CD8-positive, alpha-beta memory T cell (primary cell): ENCODE data around the gene KCTD7. TPM values are rescaled to one million over a fixed set of nuclear protein-coding genes. Genes with fewer than 3 reads are reported as not detected.
"Not testable (repeated sequence)": the region's sequence is repeated elsewhere in the genome, so short reads cannot be mapped to it uniquely, and the experiment has no call there.

ENCODE experiments used
- CTCF ChIA-PET: fragments of 350-600 bp; sonication (Branson Sonifier 250); formaldehyde crosslinking; loops from one replicate; lab custom pipeline; 2021; ENCODE audit warnings: antibody characterized with exemption; lab: Charles Lee
- POLR2A ChIA-PET: fragments of 350-600 bp; sonication (Branson Sonifier 250); formaldehyde crosslinking; loops from one replicate; lab custom pipeline; 2021; ENCODE audit warnings: antibody characterized with exemption; lab: Charles Lee
- DNase-seq, 5 donors: peaks; one replicate each; pipeline versions ENCODE4 v3.0.0 to v3.0.0-alpha.2; 2020 to 2022; ENCODE audit warnings: mixed read lengths in 1 of 5
- H3K27ac ChIP-seq: one replicate; pipeline ENCODE4 v1.7.0; 2013; ENCODE audit warnings: low read depth, mild to moderate bottlenecking, low read length, moderate library complexity
- H3K27me3 ChIP-seq: 2 replicates; pipeline ENCODE4 v1.7.0; 2013; ENCODE audit warnings: low read length, mild to moderate bottlenecking; ENCODE audit not compliant: insufficient read depth, poor library complexity, severe bottlenecking
- H3K36me3 ChIP-seq: 2 replicates; pipeline ENCODE4 v1.7.0; 2013; ENCODE audit warnings: mild to moderate bottlenecking, low read length, moderate library complexity; ENCODE audit not compliant: insufficient read depth
- H3K4me1 ChIP-seq: 2 replicates; pipeline ENCODE4 v1.7.0; 2013; ENCODE audit warnings: mild to moderate bottlenecking, low read length, moderate library complexity; ENCODE audit not compliant: insufficient read depth
- H3K4me3 ChIP-seq: 2 replicates; pipeline ENCODE4 v1.7.0; 2013; ENCODE audit warnings: mild to moderate bottlenecking, low read length
- H3K9me3 ChIP-seq: 2 replicates; pipeline ENCODE4 v1.7.0; 2013; ENCODE audit warnings: mild to moderate bottlenecking, low read length
- H3K27ac Mint-ChIP-seq, 8 donors: one replicate each; pipeline ENCODE4 v1.8.0; 2020 to 2021; ENCODE audit warnings: mixed read lengths in 8 of 8, mild to moderate bottlenecking in 6 of 8, inconsistent platforms in 3 of 8, moderate library complexity in 3 of 8
- H3K27me3 Mint-ChIP-seq, 2 donors: one replicate each; pipeline ENCODE4 v1.8.0; 2020 to 2021; ENCODE audit warnings: mixed read lengths in 2 of 2, mild to moderate bottlenecking in 1 of 2, moderate library complexity in 1 of 2
- H3K36me3 Mint-ChIP-seq, 3 donors: one replicate each; pipeline ENCODE4 v1.8.0; 2020 to 2021; ENCODE audit warnings: mixed read lengths in 3 of 3, inconsistent platforms in 1 of 3, mild to moderate bottlenecking in 1 of 3
- H3K4me1 Mint-ChIP-seq, 3 donors: one replicate each; pipeline ENCODE4 v1.8.0; 2020 to 2021; ENCODE audit warnings: mixed read lengths in 3 of 3, inconsistent platforms in 1 of 3, mild to moderate bottlenecking in 1 of 3
- H3K4me3 Mint-ChIP-seq, 7 donors: one replicate each; pipeline ENCODE4 v1.8.0; 2020 to 2021; ENCODE audit warnings: mixed read lengths in 7 of 7, mild to moderate bottlenecking in 6 of 7, moderate library complexity in 4 of 7, inconsistent platforms in 2 of 7
- H3K9me3 Mint-ChIP-seq, 5 donors: one replicate each; pipeline ENCODE4 v1.8.0; 2020 to 2022; ENCODE audit warnings: mixed read lengths in 5 of 5, mild to moderate bottlenecking in 3 of 5, moderate library complexity in 2 of 5, inconsistent platforms in 1 of 5
- polyA plus RNA-seq: library from polyadenylated mRNA; unstranded; fragments of 300-500 nt; fragmentation: Illumina TruSeq; gene quantifications from one replicate; pipeline ENCODE4 v1.2.3, GENCODE V29; 2021
- total RNA-seq, 2 experiments: library from RNA; stranded (reverse); gene quantifications; one replicate each; pipeline ENCODE4 v1.2.3, GENCODE V29; 2021

KCTD7 gene
- total and polyA plus RNA-seq, 3 experiments from 2014 or later, result 11.6 to 17.1 (median 12.5) TPM

DNA sequence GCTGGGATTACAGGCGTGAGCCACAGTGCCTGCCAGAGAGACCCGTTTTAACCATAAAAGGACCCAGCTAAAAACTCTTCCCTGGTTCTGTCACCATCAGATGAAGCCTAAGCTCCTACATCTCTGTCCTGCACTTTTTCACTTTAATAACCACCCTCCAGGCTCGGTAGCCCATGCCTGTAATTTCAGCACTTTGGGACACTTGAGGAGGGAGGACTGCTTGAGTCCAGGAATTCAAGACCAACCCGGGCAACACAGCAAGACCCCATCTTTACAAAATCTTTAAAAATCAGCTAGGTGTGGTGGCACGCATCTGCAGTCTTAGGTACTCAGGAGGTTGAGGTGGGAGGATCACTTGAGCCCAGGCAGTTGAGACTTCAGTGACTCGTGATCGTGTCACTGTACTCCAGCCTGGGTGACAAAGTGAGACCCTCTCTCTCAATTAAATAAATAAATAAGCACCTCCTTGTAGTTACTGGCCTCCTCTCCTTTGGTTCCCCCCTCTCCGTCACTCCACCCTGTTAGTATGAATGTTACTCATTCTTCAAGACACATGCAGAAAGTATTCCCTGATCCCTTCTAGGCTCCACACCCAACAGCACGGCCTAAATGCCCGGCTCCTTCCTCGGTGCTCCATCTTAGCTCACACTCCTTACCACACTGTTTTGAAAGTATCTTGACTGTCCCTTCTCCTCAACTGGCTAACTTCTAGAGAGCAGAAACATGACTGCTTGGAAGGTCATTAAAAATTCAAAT is 38.2 kb upstream of the KCTD7 start:
- POLR2A ChIA-PET, result interaction anchor here (0.6 kb wide), 1 partner anchor 99 kb away, joined by 6 read pairs; no protein-coding TSS in a partner anchor
- CTCF ChIA-PET, result not testable (repeated sequence)
- peak overlapping the region; percentile 69 to 99 (median 84) for H3K27ac Mint-ChIP-seq

DNA sequence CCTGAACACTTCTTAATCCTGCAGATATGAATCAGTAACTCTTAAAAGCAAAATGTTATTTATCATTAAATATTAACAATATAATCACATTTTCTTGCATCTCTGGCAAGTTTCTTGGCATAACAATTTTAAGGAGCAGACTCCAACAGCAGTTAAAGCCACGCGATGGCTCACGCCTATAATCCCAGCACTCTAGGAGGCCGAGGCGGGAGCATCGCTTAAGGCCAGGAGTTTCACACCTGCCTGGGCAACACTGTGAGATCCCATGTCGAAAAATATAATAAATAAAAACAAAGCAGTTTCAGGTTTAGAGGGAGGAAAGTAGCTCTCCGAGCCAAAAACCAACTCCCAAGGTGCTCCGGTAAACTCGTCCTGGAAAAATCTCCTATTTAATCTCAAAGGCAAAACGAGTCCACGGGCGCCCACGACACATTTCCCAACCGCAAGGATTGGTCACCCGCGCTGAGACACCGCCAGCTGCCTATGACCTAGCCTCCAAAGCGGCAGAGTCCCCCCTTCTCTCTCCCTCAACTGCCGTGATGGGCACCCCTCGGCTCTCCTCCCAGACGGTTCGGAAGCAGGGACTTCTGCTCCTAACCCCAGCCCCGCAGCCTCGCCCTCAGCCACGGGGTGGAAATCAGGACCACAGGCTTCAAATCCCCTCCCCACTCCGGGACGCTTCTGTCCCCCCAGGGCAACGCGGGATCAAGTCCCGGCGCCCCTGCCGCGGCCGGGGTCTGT is 37.5 kb upstream of the KCTD7 start:
- H3K36me3 ChIP-seq, H3K9me3 Mint-ChIP-seq, CTCF ChIA-PET, H3K9me3 ChIP-seq, H3K27me3 Mint-ChIP-seq, H3K27me3 ChIP-seq: not testable (repeated sequence)
- Histone ChIP-seq H3K4me3 (peak overlapping the region; percentile 66), H3K27ac (peak overlapping the region; percentile 86), H3K4me1 (peaks cover 18% of the 10 kb centered on the region)
- Mint-ChIP-seq H3K4me3 (peak overlapping the region; percentile 95 to 100 (median 97)), H3K4me1 (peaks cover 51 to 70% (median 59%) of the 10 kb centered on the region in 3 donors), H3K27ac (peak overlapping the region; percentile 82 to 99 (median 96)), H3K36me3 (peaks cover 0 to 11% (median 0%) of the 10 kb centered on the region in 3 donors)
- POLR2A ChIA-PET, result interaction anchor here (1.0 kb wide), 1 partner anchor 63 kb away, joined by 4 read pairs; no protein-coding TSS in a partner anchor
- peak in 4 of 5 donors; percentile 2 to 49 (median 14) for DNase-seq

More for the DNA sequence above, 38.2 kb upstream of the KCTD7 start:
- DNase-seq, H3K9me3 Mint-ChIP-seq, H3K36me3 ChIP-seq, H3K27ac ChIP-seq, H3K27me3 Mint-ChIP-seq, H3K4me3 ChIP-seq, H3K9me3 ChIP-seq, H3K27me3 ChIP-seq: not testable (repeated sequence)
- H3K4me1 ChIP-seq, result peaks cover 18% of the 10 kb centered on the region
- Mint-ChIP-seq H3K36me3 (peaks cover 0 to 11% (median 0%) of the 10 kb centered on the region in 3 donors), H3K4me3 (peak overlapping the region; percentile 95 to 100 (median 97)), H3K4me1 (peaks cover 55 to 77% (median 67%) of the 10 kb centered on the region in 3 donors)

DNA sequence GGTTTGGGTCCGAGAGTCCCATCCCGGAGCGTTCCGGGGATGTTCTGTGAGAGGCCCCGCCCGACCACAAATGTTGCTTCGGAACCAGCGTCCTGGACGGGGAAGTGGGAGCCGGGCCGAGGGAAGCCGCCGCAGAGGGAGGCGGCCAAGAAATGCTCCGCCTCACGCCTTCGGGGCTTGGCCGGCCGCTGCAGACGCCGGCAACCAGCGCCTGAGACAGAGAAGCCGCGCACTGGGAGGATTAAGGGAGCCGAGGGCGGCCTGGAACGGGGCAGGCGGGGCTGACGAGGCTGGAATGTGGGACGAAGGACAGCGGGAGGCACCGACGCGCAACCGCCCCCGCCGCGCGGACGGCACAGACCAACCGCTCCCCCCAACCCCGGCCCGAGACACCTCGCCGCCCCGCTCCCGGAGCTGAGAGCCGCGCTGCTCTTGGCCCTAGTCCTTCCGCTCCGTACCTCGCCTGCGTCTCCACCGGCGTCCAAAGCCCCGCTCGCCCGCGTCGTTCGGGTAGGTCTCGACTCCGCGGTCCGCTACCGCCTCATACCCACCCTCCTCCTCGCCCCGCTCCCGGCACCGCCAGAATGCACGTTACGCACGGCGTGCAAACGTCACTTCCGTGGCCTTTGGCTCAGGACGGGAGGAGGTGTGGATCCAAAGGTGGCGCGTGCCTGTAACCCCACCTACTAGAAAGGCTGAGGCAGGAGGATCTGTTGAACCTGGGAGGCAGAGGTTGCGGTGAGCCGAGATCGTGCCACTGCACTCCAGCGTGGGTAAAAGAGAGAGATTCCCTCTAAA is 36.7 kb upstream of the KCTD7 start:
- CTCF ChIA-PET, result interaction anchor here (0.9 kb wide), 1 partner anchor 15 kb away, joined by 3 read pairs; no protein-coding TSS in a partner anchor
- H3K9me3 Mint-ChIP-seq, result no peaks in the 10 kb centered on the region

DNA sequence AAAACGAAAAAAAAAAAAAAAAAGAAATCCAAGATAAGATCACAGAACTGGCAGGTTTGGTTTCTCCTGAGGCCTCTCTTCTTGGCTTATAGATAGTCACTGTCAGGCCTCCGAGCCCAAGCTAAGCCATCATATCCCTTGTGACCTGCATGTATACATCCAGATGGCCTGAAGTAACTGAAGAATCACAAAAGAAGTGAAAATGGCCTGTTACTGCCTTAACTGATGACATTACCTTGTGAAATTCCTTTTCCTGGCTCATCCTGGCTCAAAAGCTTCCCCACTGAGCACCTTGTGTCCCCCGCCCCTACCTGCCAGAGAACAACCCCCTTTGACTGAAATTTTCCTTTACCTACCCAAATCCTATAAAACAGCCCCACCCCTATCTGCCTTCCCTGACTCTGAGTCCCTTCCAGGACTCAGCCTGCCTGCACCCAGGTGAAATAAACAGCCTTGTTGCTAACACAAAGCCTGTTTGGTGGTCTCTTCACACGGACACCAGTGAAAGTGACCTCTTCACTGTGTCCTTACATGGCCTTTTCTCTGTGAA is 36.0 kb upstream of the KCTD7 start:
- not testable (repeated sequence) for H3K27me3 Mint-ChIP-seq

More for the DNA sequence above, 36.7 kb upstream of the KCTD7 start:
- H3K9me3 ChIP-seq, result no peaks in the 10 kb centered on the region
- peak overlapping the region; percentile 66 for H3K4me3 ChIP-seq
- no peaks in the 10 kb centered on the region for H3K36me3 ChIP-seq
- Mint-ChIP-seq H3K27ac (peak overlapping the region; percentile 82 to 99 (median 98)), H3K36me3 (peaks cover 0 to 8% (median 0%) of the 10 kb centered on the region in 3 donors), H3K27me3 (no peaks in the 10 kb centered on the region), H3K4me3 (peak overlapping the region; percentile 95 to 100 (median 97)), H3K4me1 (peaks cover 46 to 62% (median 53%) of the 10 kb centered on the region in 3 donors)
- peak overlapping the region; percentile 86 for H3K27ac ChIP-seq
- POLR2A ChIA-PET, result interaction anchor here (0.5 to 1.0 kb wide), 4 partner anchors 12 to 478 kb away, joined by 3 to 7 read pairs (median 4); no protein-coding TSS in a partner anchor
- DNase-seq, result peak; percentile 79 to 92 (median 85)
- H3K27me3 ChIP-seq, result no peaks in the 10 kb centered on the region
- H3K4me1 ChIP-seq, result peaks cover 18% of the 10 kb centered on the region

DNA sequence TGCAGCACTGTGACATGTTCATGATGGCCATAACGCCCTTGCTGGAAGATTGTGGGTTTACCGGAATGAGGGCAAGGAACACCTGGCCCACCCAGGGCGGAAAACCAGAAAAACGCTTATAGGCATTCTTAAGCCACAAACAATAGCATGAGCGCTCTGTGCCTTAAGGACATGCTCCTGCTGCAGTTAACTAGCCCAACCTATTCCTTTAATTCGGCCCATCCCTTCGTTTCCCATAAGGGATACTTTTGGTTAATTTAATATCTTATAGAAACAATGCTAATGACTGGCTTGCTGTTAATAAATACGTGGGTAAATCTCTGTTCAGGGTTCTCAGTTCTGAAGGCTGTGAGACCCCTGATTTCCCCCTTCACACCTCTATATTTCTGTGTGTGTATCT is 34.6 kb upstream of the KCTD7 start:
- POLR2A ChIA-PET, result interaction anchor here (1.1 kb wide), 1 partner anchor 327 kb away, joined by 3 read pairs; the partner anchor contains the start of gene TMEM248
- peak overlapping the region in 7 of 8 donors; percentile 24 to 83 (median 73) for H3K27ac Mint-ChIP-seq

More for the DNA sequence above, 36.0 kb upstream of the KCTD7 start:
- H3K4me1 ChIP-seq, result peaks cover 18% of the 10 kb centered on the region
- H3K9me3 ChIP-seq, H3K36me3 Mint-ChIP-seq, DNase-seq, H3K27me3 ChIP-seq, H3K9me3 Mint-ChIP-seq, H3K36me3 ChIP-seq: not testable (repeated sequence)
- POLR2A ChIA-PET, result interaction anchor here (0.6 to 1.0 kb wide), 3 partner anchors 13 to 61 kb away, joined by 3 to 7 read pairs (median 4); no protein-coding TSS in a partner anchor
- peak overlapping the region; percentile 66 for H3K4me3 ChIP-seq
- Mint-ChIP-seq H3K27ac (peak overlapping the region; percentile 82 to 99 (median 98)), H3K4me1 (peaks cover 42 to 55% (median 46%) of the 10 kb centered on the region in 3 donors), H3K4me3 (peak overlapping the region; percentile 95 to 100 (median 97))
- CTCF ChIA-PET, result interaction anchor here (0.9 to 1.3 kb wide), 2 partner anchors 13 to 14 kb away, joined by 3 to 4 read pairs; no protein-coding TSS in a partner anchor
- H3K27ac ChIP-seq, result peak overlapping the region; percentile 86

DNA sequence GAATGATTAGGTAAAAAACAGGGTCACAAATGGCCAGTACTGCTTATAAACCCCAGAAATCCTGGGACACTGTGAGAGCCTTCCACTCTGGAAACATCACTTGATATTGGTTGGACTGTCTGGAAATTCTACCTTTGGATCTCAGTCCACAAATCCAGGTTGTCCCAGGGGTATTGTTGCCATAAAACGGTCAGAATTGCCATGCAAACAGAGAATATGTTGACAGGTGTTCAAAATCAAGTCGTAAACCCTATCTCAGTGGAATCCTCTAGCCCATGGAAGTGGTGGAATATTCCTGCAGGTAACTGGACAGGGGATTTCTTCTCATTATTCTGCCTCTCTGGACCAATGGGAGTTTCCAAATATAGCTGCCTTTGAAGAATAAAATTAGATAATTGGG is 31.2 kb upstream of the KCTD7 start:
- Mint-ChIP-seq H3K9me3 (no peaks in the 10 kb centered on the region), H3K27me3 (no peaks in the 10 kb centered on the region), H3K27ac (no peak overlapping the region), H3K4me3 (peak overlapping the region in 1 of 7 donors; percentile 20), H3K4me1 (peaks cover 9 to 15% (median 13%) of the 10 kb centered on the region in 3 donors), H3K36me3 (no peaks in the 10 kb centered on the region)
- CTCF ChIA-PET, result no interaction called here
- Histone ChIP-seq H3K36me3 (no peaks in the 10 kb centered on the region), H3K9me3 (no peaks in the 10 kb centered on the region), H3K27me3 (no peaks in the 10 kb centered on the region), H3K4me3 (no peak overlapping the region), H3K4me1 (peaks cover 10% of the 10 kb centered on the region), H3K27ac (no peak overlapping the region)
- DNase-seq, result no peak
- POLR2A ChIA-PET, result no interaction called here

More for the DNA sequence above, 34.6 kb upstream of the KCTD7 start:
- H3K27me3 ChIP-seq, H3K36me3 Mint-ChIP-seq, H3K9me3 Mint-ChIP-seq, H3K27me3 Mint-ChIP-seq, H3K36me3 ChIP-seq, H3K4me3 ChIP-seq, H3K27ac ChIP-seq, H3K9me3 ChIP-seq, CTCF ChIA-PET, DNase-seq: not testable (repeated sequence)
- Mint-ChIP-seq H3K4me3 (peak overlapping the region in 3 of 7 donors; percentile 19 to 57 (median 52)), H3K4me1 (peaks cover 36 to 42% (median 38%) of the 10 kb centered on the region in 3 donors)
- peaks cover 18% of the 10 kb centered on the region for H3K4me1 ChIP-seq

DNA sequence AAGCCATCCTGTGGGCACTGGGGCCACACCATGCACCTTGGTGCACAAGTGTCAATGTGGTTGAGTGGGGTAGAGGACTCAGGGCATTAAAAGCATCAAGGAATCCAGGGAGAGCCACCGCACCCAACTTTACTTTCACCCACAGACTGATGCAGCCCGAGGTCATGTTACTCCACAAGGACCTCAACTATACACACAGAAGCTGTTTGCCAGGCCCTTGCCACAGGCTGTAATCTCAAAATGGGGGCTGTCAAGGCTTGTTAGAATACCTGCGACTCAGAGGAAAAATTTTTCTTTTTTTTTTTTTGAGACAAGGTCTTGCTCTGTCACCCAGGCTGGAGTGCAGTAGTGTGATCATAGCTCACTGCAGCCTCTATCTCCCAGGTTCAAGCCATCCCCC is 26.5 kb upstream of the KCTD7 start:
- Mint-ChIP-seq H3K27ac (no peak overlapping the region), H3K4me1 (no peaks in the 10 kb centered on the region), H3K36me3 (no peaks in the 10 kb centered on the region), H3K4me3 (no peak overlapping the region), H3K27me3 (no peaks in the 10 kb centered on the region), H3K9me3 (no peaks in the 10 kb centered on the region)
- no peak for DNase-seq
- Histone ChIP-seq H3K9me3 (no peaks in the 10 kb centered on the region), H3K27ac (no peak overlapping the region), H3K4me3 (no peak overlapping the region), H3K27me3 (no peaks in the 10 kb centered on the region), H3K36me3 (no peaks in the 10 kb centered on the region), H3K4me1 (no peaks in the 10 kb centered on the region)
- ChIA-PET CTCF (no interaction called here), POLR2A (no interaction called here)
